Measurements from ENCODE around the gene TMEM205.
"Not testable (repeated sequence)": the region's sequence is repeated elsewhere in the genome, so short reads cannot be mapped to it uniquely, and the experiment has no call there.

The TMEM205 gene

DNA sequence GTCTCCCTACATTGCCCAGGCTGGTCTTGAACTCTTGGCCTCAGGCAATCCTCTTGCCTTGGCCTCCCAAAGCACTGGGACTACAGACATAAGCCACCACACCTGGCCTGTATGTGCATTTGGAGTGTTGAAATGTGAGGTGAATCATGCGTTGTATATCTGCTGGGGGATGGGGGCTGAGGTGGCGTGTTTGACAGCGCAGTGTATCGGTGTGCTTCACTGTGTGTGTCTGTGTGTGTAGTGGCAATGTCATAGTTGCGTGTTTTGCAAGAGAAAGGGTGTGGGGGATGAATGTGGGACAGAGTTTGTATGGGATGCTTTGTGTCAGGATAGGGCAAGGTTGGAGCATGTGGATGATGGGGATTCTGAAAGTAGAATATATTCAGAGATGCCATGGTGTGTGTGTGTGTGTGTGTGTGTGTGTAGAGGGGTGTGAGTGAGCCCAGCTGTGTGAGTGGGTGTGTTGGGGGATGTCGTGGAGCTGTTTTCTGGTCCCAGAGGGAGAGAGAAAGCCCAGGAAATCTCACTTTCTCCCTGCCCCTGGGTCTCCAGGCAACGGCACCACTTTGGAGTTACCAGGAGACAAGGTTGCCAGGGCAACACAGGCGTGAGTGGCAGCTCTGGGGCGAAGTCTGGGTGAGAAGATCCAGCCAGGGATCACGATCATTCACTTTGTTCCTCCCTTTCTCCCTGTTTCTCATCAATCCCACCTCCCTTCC, 27.3 kb upstream of the TMEM205 start:
- DNase-seq (ENCODE audit: low read depth, low spot score), result no peak

DNA sequence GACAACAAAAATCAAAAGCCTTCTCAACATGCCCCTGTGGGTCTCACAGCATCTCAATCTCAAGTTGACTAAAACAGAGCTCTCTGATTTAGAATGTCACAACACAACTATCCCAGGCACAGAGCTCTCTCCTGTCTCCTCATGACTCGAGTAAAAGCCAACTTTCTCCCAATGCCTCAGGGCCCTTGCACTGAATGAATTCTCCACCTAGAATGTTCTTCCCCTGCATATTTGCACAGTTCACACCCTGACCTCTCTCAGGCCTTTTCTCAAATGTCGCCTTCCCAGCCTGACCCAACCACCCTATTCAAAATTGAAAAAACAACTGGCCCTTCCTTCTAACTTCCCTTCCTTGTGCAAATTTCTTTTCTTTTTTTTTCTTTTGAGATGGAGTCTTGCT, 24.7 kb upstream of the TMEM205 start:
- no peak for DNase-seq (ENCODE audit: low read depth, low spot score)

DNA sequence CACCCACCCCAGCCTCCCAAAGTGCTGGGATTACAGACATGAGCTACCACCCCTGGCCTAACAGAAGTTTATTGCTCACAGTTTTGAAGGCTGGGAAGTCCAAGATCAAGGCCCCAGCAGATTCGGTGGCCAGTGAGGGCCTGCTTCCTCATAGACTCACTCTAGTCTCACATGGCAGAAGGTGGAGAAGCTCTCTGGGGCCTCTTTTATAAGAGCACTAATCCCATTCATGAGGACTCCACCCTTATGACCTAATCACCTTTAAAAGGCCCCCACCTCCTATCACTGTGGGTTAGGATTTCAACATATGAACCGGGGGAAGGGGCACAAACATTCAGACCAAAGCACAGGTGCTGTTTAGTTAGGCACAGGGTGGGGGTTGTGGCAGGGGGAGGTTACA, 21.5 kb upstream of the TMEM205 start:
- no peak for DNase-seq (ENCODE audit: low read depth, low spot score)

DNA sequence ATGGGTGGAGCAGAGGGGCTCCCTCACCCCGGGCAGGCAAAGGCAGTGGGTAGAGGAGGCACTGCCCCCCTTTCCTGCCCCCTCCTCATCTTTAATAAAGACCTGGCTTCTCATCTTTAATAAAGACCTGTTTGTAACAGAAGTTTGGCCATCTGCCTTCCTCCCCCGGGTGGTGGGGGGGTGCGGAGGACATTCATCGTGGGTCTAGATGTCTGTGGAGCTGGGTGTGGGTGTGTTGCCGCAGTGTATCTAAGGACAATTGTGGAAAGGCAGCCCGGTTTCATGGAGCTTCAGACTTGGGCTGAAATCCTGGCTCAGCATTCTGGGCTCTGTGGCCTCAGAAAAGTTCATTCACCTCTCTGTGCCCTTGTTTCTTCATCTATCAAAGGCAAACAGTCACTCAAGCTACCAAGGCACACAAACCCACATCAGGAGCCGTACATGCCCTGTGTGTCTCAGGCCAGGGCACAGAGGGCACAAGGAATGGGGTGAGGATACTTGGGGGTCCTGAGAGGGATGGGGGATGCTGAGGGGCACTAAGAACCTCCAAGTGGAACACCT, 19.6 kb upstream of the TMEM205 start:
- no peak for DNase-seq (ENCODE audit: low read depth, low spot score)

DNA sequence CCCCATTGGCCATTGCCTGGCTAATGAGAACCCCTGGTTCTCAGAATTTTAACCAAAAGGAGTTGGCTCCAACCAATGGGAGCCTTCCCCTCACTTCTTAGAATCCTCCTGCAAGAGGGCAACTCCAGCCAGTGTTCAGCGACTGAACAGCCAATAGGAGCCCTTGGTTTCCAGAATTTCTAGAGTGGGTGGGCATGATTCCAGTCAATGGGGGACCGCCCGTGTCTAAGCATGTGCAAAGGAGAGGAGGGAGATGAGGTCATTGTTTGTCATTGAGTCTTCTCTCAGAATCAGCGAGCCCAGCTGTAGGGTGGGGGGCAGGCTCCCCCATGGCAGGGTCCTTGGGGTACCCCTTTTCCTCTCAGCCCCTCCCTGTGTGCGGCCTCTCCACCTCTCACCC, 18.9 kb upstream of the TMEM205 start:
- no peak for DNase-seq (ENCODE audit: low read depth, low spot score)

DNA sequence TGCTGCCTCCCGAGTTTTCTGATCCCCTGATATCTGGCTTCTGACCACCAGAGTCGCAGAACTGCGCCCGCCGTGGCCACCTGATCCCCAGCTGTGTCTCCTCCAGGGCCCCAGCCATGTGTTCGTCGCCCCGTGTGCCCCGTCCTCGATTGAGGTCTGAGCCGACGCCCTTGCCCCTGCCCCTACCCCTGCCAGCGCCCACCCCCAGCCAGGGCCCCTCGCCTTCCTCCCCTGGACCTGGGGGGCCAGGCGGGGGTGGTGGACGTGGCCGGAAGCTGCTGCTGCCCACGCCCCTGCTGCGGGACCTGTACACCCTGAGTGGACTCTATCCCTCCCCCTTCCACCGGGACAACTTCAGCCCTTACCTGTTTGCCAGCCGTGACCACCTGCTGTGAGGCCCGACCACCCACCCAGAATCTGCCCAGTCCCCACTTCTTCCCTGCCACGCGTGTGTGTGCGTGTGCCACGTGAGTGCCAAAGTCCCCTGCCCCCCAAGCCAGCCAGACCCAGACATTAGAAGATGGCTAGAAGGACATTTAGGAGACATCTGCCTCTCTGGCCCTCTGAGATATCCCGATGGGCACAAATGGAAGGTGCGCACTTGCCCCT, 18.3 kb upstream of the TMEM205 start:
- no peak for DNase-seq (ENCODE audit: low read depth, low spot score)

DNA sequence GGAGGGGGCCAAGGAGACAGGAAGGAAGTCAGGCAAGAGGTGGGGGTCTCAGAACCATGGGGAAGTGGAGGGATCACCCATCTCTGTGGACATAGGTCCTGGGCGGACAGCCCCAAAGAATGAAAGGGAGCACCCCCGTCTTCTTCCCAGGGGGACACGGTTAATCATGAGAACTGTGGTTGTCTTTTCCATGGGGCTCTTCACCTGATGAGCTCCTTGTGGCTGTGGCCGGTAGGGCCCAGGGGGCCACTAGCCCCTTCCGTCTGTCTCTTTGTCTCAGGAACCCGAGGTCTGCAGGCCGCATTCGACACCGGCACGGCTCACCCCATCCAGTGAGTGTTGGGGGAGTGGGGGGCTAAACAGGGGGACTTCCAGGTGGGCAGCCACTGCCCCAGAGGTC, 17.8 kb upstream of the TMEM205 start:
- DNase-seq (ENCODE audit: low read depth, low spot score), result no peak

DNA sequence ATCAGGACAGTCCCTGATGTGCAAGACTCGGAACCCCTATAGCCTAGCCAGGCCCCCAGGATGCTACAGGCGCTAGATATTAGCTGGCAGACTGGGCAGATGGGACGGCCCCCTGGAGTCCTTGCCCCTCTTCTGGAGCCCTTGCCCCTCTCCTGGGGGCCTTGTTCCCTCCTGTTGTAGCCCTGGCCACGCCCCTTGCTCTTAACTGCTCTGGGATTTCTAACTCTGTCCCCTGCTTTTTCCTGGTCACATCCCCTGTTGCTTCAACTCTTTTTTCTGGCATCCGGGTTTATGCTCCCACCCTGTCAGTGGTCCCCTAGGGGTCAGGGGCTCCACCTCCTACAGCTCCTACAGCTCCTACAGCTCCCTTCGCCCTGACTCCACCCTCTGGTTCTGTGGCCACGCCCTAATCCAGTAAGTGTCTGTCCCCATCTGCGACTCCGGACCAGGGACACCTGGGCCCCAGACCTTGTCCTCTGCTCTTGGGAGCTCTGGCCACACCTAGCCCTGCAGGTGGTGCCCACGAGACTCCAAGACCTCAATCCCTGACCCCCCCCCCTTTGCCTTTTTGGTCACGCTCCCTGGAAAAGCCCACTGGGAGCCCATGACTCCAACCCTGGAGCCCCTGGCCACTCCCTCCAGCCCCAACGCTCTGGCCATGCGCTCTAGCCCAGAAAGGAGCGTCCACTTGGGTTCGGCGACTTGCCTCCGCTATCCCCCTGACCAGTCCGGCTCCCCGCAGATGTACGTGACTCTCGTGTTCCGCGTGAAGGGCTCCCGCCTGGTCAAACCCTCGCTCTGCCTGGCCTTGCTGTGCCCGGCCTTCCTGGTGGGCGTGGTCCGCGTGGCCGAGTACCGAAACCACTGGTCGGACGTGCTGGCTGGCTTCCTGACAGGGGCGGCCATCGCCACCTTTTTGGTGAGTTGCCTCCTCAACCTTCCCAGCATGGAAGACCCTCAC, 16.0 kb upstream of the TMEM205 start:
- no peak for DNase-seq (ENCODE audit: low read depth, low spot score)

DNA sequence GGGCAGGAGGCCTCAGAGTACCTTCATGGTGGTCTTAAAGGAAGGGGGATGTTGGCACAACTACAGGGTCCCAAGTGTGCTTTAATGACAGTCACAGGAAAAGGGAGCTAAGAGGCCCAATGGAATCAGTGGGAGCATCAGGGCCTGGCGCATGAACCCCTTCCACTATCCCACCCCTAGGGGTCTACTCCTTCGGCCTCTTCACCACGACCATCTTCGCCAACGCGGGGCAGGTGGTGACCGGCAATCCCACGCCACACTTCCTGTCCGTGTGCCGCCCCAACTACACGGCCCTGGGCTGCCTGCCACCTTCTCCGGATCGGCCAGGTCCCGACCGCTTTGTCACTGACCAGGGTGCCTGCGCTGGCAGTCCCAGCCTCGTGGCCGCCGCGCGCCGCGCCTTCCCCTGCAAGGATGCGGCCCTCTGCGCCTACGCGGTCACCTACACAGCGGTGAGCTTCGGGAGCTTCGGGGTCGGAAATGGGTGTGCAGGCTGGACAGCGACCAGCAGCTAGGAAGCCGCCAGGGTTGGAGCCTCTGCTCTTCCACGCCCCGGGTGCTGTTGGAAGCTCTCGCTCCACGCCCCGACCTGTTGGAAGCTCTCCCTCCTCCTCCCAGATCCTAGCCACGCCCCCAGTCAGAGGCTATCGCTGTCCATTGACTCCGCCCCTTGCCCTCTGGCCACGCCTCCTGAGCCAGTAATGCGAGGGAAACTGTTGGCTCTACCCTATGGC, 15.1 kb upstream of the TMEM205 start:
- DNase-seq (ENCODE audit: low read depth, low spot score), result no peak

DNA sequence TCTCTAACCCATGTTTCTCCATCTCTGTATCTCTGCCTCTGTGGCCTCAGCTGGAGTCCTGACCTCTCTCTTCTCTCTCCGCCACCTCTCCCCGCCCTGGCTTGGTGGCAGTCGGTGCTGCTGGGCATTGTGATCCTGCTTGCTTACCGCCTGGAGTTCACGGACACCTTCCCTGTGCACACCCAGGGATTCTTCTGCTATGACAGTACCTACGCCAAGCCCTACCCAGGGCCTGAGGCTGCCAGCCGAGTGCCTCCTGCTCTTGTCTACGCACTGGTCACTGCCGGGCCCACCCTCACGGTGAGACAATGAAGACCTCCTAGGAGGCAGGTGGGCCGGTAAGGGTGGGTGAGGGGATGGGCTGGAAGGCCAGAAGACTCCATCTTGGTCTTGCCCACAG, 13.4 kb upstream of the TMEM205 start:
- no peak for DNase-seq (ENCODE audit: low read depth, low spot score)

DNA sequence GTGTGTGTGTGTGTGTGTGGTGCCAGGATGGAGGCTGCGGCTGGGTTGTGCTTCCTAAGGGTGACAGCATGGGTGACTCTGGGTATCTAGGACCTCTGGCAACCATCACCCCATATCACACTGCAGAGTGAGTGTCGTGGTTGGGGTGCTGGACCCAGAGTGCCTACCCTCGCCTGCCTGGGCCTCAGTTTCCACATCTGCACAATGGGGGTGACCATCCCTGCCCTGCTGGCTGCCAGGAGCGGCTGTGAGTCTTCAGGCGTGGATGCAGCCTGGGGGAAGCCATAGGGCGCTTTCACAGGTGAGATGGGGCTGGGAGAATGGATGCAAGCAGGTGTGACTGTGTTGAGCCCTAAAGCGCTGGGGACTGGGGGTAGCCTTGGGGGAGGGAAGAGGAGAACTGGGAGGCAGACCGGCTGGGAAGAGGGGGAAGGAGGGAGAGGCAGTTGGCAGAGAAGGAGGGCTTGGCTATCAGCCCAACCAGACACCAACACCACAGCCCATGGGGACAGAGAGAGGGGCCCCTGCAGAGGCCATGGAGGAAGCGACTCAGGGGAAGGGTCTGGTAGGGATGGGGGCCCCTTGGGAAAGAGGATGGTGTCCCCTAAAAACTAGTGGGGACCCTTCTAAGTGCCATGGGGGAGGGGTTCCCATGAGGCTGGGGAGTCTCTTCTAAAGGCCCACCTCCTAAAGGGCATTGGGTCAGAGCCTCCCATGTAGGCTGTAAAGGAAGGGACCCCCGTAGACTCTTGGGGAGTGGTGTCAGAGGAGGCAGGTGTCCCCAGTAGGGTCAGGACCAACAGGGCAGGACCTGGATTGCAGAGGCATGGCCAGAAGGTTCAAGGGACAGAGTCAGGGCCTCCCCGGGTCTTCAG, 10.8 kb upstream of the TMEM205 start:
- DNase-seq (ENCODE audit: low read depth, low spot score), result no peak

DNA sequence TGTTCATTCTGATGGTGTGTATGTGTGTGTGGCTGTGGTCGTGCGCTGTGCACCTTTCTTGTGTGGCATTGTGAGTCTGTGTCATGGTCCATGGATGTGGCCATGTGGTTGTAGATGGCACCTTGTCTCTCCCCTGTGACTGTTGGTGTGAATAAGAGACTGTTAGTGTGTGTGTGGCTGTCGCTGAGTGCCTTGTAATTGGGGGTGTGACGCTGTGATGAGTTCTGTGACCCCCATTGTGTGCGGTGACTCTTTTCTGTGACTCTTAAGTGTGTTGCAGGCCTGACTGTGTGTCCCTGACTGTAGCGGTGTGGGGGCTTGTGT, 10.0 kb upstream of the TMEM205 start:
- no peak for DNase-seq (ENCODE audit: low read depth, low spot score)

DNA sequence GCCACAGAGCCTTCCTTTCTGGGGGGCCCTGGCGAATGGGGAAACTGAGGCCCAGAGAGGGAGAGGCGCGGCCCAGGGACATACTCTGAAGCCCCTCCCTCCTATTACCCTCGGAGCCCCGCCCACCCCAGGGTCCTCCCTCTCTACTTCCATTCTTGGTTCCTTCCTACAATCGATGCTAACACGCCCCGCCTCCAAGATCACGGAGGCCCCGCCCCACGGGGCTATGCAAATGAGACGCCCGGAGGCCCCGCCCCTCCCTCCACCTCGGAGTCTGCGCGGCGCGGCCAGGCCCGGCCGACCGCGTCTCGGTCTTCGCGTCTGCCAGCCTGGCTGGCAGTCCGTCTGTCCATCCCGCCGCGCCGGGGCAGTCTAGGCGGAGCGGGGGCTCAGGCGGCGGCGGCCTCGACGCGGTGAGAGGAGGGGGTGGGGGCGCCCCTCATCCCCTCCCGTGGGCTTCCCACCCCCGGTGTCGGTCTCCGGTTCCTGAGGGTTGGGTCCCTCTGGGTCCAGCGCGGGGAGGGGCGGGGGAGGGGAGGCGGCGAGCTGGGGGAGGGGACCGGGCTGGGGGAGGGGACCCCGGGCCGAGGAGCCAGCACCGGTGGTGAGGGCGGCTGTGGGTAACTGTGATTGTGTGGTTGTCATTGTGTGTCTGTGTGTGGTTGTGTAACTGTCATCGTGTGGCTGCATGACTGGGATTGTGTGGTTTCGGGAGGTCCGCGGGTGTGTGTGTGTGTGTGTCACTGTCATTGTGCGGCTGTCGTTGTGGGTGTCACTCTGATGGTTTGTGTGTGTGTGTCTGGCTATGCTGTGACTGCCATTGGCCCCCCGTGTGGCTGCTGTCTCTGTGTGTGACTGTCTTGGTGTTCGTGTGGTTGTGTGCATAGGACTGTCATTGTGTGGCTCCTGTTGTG, 9.3 kb upstream of the TMEM205 start, which contains the start of gene PLPPR2:
Gene PLPPR2 (plus strand): TSS at position 273 of the 914 bp plus-strand sequence. CDS start 2,242 bp downstream, outside the sequence.
- DNase-seq (ENCODE audit: low read depth, low spot score), result no peak

DNA sequence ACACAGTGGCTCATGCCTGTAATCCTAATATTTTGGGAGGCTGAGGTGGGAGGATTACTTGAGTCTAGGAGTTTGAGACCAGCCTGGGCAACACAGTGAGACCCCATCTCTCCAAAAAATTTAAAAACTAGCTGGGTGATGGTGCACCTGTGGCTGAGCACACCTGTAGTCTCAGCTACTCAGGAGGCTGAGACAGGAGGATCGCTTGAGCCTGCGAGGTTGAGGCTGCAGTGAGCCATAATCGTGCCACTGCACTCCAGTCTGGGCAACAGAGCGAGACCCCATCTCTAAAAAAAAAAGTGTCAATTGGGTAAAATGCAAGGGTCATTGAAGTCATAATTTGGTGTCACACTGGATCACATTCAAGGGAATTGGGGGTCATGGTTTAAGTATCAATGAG, 8.0 kb upstream of the TMEM205 start:
- not testable (repeated sequence) for DNase-seq (ENCODE audit: low read depth, low spot score)

DNA sequence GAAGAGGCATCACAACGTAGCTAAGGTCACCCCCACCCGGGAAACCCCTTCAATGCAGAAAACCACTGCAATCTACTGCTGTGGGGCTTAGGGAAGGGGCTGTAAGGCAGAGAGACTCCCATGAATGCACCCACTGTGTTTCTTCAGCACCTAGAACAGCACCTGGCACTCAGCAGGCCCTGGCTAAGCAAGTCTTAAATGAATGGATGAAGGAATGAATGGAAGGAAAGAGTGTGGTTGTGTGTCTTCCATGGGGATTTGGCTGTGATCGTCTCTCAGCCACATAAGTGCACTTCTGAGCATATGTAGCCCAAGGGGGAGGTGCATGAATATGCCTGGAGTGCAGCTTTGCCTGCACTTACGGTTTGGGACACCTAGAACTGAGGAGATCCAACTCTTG, 3.1 kb upstream of the TMEM205 start:
- no peak for DNase-seq (ENCODE audit: low read depth, low spot score)

DNA sequence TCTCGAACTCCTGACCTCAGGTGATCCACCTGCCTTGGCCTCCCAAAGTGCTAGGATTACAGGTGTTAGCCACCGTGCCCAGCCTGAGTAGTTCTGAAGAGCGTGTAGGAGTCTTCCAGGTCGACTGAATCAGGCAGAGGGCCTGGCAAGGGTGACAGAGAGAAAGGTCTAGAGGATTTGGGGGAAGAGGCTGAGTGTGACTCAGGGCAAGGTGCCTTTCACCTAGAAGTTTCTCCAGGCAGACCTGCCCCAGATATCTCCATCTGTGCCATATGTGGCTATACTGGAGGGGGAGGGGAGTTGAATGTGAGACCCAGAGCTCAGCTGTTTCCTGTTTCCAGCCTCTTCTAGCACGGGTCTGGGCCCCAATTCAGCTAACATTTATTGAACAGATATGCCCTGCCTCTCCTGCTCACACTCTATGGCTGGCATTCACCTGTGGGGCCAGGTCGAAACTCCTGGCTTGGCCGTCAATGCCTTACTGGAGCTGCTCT, 1.5 kb upstream of the TMEM205 start:
- DNase-seq (ENCODE audit: low read depth, low spot score), result no peak

DNA sequence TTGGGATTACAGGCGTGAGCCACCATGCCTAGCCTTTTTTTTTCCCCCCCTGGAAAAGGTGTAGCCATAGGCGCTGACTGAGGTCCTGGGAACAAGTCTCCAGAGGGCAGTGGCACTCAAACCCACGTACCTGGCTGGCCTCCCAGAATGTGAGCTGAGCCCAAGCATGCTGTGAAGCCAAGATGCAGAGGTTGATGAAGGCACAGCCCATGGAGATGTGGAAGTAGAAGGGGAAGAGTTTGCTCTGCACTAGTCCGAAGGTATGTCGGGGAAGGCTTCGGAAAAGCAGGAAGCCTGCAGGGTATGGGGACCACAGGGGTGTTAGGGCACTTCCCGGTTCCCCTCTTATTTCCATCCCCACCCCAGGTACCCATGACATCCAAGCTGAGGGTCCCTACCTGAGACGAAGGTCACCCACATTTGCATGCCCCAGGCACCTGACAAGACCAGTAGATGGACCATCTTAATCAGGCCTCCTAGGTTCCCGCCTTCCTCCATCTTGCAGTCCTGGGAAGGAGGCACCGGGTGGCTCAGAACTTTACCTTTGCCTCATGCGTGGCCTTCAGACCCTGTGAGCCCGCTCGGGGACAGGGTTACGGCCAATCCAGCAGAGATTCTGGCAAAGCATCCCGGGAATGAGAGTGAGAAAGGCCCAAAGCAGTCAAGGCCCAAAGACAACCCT, 805 bp downstream of the TMEM205 start:
- no peak for DNase-seq (ENCODE audit: low read depth, low spot score)

DNA sequence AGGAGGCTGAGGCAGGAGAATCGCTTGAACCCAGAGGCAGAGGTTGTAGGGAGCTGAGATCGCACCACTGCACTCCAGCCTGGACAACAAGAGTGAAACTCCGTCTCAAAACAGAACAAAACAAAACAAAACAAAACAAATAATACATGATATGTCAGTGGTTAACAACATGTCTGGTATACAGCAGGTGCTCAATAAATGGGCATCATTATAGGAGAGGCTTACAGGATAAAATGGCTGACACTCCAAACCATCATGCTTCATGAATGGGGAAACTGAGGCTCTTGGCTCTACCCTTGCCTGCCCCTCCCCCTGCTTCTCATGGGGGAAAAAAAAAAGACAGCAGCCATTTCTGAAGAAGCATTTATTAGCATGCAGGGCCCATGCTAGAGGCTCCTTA, 3.6 kb downstream of the TMEM205 start:
- no peak for DNase-seq (ENCODE audit: low read depth, low spot score)

DNA sequence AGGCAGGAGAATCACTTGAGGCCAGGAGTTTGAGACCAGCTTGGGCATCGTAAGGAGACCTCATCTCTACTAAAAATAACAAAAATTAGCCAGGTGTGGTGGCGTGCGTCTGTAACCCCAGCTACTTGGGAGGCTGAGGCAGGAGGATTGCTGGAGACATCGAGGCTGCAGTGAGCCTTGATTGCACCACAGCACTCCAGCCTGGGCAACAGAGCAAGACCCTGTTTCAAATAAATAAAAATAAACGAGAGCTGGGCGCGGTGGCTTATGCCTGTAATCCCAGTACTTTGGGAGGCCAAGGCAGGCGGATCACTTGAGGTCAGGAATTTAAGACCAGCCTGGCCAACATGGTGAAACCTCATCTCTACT, 6.0 kb downstream of the TMEM205 start:
- not testable (repeated sequence) for DNase-seq (ENCODE audit: low read depth, low spot score)

All from iPS DF 19.7 (cell line).